Effector memory CD4-positive, alpha-beta T cell (primary cell): ENCODE results near the gene AKAP17A.
A peak's percentile ranks its signal among the peaks of the same experiment; 100 is the strongest.
"Not testable (repeated sequence)": the region's sequence is repeated elsewhere in the genome, so short reads cannot be mapped to it uniquely, and the experiment has no call there.

Experiments
- DNase-seq, 3 donors: peaks; one replicate each; pipeline ENCODE4 v3.0.0-alpha.2; 2020
- H3K27ac ChIP-seq: 2 replicates; pipeline ENCODE4 v1.7.0; 2013; ENCODE audit warnings: mild to moderate bottlenecking, low read length, moderate library complexity; ENCODE audit not compliant: insufficient read depth, poor library complexity, severe bottlenecking
- H3K27me3 ChIP-seq: replicated peaks from 2 replicates; pipeline ENCODE4 v1.7.0; 2013; ENCODE audit warnings: mild to moderate bottlenecking, low read length; ENCODE audit not compliant: insufficient read depth, control insufficient read depth, poor library complexity, severe bottlenecking
- H3K36me3 ChIP-seq: 2 replicates; pipeline ENCODE4 v1.7.0; 2013; ENCODE audit warnings: mild to moderate bottlenecking, low read length, moderate library complexity; ENCODE audit not compliant: control insufficient read depth, insufficient read depth
- H3K4me1 ChIP-seq: 2 replicates; pipeline ENCODE4 v1.7.0; 2013; ENCODE audit warnings: low read length, mild to moderate bottlenecking; ENCODE audit not compliant: control insufficient read depth, insufficient read depth, poor library complexity, severe bottlenecking
- H3K4me3 ChIP-seq: 2 replicates; pipeline ENCODE4 v1.7.0; 2013; ENCODE audit warnings: low read length, low read depth, mild to moderate bottlenecking; ENCODE audit not compliant: insufficient read depth, poor library complexity, severe bottlenecking
- H3K9me3 ChIP-seq: 2 replicates; pipeline ENCODE4 v1.7.0; 2013; ENCODE audit warnings: mild to moderate bottlenecking, low read length, moderate library complexity; ENCODE audit not compliant: control insufficient read depth
- total RNA-seq, 3 donors: gene quantifications; one replicate each; lab custom pipeline; 2026; lab: John Stamatoyannopoulos, UW

Gene AKAP17A
- total RNA-seq = 201 to 230 (median 202) reads per million in 3 donors

GRCh38 chrX:1591102-1591862 is at the start of gene AKAP17A:
Gene AKAP17A, plus strand, starts transcription at chrX:1591604. Its CDS starts 1,859 bp downstream, at chrX:1593463.
- no peaks in the 10 kb centered on the region for H3K27me3 ChIP-seq
- peaks cover 10% of the 10 kb centered on the region for H3K4me1 ChIP-seq
- peak within 1 kb of the TSS; percentile 86 for H3K27ac ChIP-seq
- peak within 1 kb of the TSS; percentile 76 for H3K4me3 ChIP-seq
- H3K36me3 ChIP-seq = peaks cover 28% of the 10 kb centered on the region
- H3K9me3 ChIP-seq = no peaks in the 10 kb centered on the region
- DNase-seq = peak; percentile 93 to 95 (median 93)

- no peak overlapping the region for H3K27ac ChIP-seq
- DNase-seq = no peak
- no peak overlapping the region for H3K4me3 ChIP-seq
- no peaks in the 10 kb centered on the region for H3K27me3 ChIP-seq
- peaks cover 2% of the 10 kb centered on the region for H3K4me1 ChIP-seq
- no peaks in the 10 kb centered on the region for H3K36me3 ChIP-seq
- H3K9me3 ChIP-seq = no peaks in the 10 kb centered on the region
These were observed 48.2 kb upstream of the AKAP17A start for GRCh38 chrX:1542994-1543725.

- Histone ChIP-seq H3K4me1 (peaks cover 2% of the 10 kb centered on the region), H3K36me3 (no peaks in the 10 kb centered on the region), H3K27me3 (no peaks in the 10 kb centered on the region), H3K27ac (no peak overlapping the region), H3K9me3 (no peaks in the 10 kb centered on the region), H3K4me3 (no peak overlapping the region)
- no peak for DNase-seq
These were observed 45.5 kb upstream of the AKAP17A start for GRCh38 chrX:1545776-1546408.

GRCh38 chrX:1546691-1547251 is 44.6 kb upstream of the AKAP17A start:
- Histone ChIP-seq H3K4me1 (peaks cover 10% of the 10 kb centered on the region), H3K27me3 (no peaks in the 10 kb centered on the region), H3K9me3 (no peaks in the 10 kb centered on the region), H3K4me3 (no peak overlapping the region), H3K27ac (no peak overlapping the region), H3K36me3 (no peaks in the 10 kb centered on the region)
- DNase-seq = no peak

GRCh38 chrX:1551959-1552546 is 39.4 kb upstream of the AKAP17A start:
- Histone ChIP-seq H3K4me3 (no peak overlapping the region), H3K27ac (peak overlapping the region; percentile 50), H3K36me3 (no peaks in the 10 kb centered on the region), H3K4me1 (peaks cover 40% of the 10 kb centered on the region), H3K9me3 (peaks cover 5% of the 10 kb centered on the region), H3K27me3 (no peaks in the 10 kb centered on the region)
- no peak for DNase-seq

GRCh38 chrX:1554469-1555210 is 36.8 kb upstream of the AKAP17A start:
- peak in 2 of 3 donors; percentile 39 to 43 for DNase-seq
- Histone ChIP-seq H3K9me3 (peaks cover 5% of the 10 kb centered on the region), H3K27me3 (no peaks in the 10 kb centered on the region), H3K36me3 (no peaks in the 10 kb centered on the region), H3K4me3 (peak overlapping the region; percentile 8), H3K4me1 (peaks cover 40% of the 10 kb centered on the region), H3K27ac (peak overlapping the region; percentile 60)

- H3K4me3 ChIP-seq = no peak overlapping the region
These were observed 36.0 kb upstream of the AKAP17A start for GRCh38 chrX:1555370-1555769.

GRCh38 chrX:1557442-1557841 is 34.0 kb upstream of the AKAP17A start:
- H3K27ac ChIP-seq, DNase-seq: not testable (repeated sequence)
- H3K4me1 ChIP-seq = peaks cover 37% of the 10 kb centered on the region

More at GRCh38 chrX:1555370-1555769, 36.0 kb upstream of the AKAP17A start:
- peaks cover 40% of the 10 kb centered on the region for H3K4me1 ChIP-seq
- no peaks in the 10 kb centered on the region for H3K36me3 ChIP-seq
- peak overlapping the region; percentile 60 for H3K27ac ChIP-seq
- DNase-seq = no peak
- H3K9me3 ChIP-seq = peaks cover 5% of the 10 kb centered on the region
- no peaks in the 10 kb centered on the region for H3K27me3 ChIP-seq

More at GRCh38 chrX:1557442-1557841, 34.0 kb upstream of the AKAP17A start:
- not testable (repeated sequence) for H3K36me3 ChIP-seq, H3K4me3 ChIP-seq, H3K27me3 ChIP-seq, H3K9me3 ChIP-seq
